ENCODE results near the gene UTS2R.
A peak's percentile ranks its signal among the peaks of the same experiment; 100 is the strongest.
"Not testable (repeated sequence)": the region's sequence is repeated elsewhere in the genome, so short reads cannot be mapped to it uniquely, and the experiment has no call there.

The UTS2R gene

DNA sequence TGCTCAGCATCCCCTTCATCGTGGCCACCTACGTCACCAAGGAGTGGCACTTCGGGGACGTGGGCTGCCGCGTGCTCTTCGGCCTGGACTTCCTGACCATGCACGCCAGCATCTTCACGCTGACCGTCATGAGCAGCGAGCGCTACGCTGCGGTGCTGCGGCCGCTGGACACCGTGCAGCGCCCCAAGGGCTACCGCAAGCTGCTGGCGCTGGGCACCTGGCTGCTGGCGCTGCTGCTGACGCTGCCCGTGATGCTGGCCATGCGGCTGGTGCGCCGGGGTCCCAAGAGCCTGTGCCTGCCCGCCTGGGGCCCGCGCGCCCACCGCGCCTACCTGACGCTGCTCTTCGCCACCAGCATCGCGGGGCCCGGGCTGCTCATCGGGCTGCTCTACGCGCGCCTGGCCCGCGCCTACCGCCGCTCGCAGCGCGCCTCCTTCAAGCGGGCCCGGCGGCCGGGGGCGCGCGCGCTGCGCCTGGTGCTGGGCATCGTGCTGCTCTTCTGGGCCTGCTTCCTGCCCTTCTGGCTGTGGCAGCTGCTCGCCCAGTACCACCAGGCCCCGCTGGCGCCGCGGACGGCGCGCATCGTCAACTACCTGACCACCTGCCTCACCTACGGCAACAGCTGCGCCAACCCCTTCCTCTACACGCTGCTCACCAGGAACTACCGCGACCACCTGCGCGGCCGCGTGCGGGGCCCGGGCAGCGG is 3.2 kb downstream of the UTS2R start:
- H3K4me2 ChIP-seq = peak overlapping the region in 4 of 11 experiments; percentile 24 to 53 (median 40); a peak in 5 of 22 replicates
- H3K27ac ChIP-seq = no peak overlapping the region
- H3K9ac ChIP-seq = no peak overlapping the region
- no peak for TF ChIP-seq Cebpa-rat (IDR thresholded peaks at IDR 0.05)
- H3K27me3 ChIP-seq = peaks cover 47 to 89% (median 71%) of the 10 kb centered on the region in 11 experiments
- H3K4me1 ChIP-seq = peaks cover 41 to 56% (median 45%) of the 10 kb centered on the region in 10 experiments
- H4K20me1 ChIP-seq = peaks cover 0 to 40% (median 11%) of the 10 kb centered on the region in 11 experiments; a peak in 8 of 22 replicates
- no peaks in the 10 kb centered on the region for H3K36me3 ChIP-seq
- no peaks in the 10 kb centered on the region; a peak in 1 of 22 replicates for H3K9me3 ChIP-seq (replicated peaks in 1 of 11)
- H3K4me3 ChIP-seq = no peak overlapping the region

DNA sequence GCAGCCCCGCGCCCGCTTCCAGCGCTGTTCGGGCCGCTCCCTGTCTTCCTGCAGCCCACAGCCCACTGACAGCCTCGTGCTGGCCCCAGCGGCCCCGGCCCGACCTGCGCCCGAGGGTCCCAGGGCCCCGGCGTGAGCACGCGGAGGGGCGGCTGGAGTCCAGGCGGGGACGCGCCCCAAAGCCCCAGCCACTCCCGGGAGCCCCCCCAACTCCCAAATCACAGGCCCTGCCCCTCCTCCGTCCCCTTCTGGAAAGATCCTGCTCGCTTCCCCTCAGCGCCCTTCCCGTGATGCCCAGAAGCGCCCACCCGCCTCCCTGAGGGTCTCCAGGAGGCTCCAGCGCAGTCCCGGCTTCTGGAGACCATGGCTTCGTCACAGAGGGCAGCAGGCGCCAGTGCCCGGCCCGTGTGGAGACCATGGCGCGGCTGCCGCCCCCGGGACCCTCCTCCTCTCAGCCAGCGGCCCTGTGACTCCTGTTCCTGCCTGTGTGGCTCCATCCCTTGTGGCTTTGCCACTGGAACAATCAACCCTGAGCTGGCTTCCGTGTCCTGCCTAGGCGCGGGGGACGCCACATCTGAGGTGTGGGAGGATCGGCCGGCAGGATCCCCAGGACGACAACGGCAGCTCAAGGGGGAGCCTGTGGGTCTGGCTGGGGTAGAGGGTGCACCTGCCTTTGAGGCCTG is 3.9 kb downstream of the UTS2R start:
- no peaks in the 10 kb centered on the region for H3K36me3 ChIP-seq
- H4K20me1 ChIP-seq = peaks cover 0 to 41% (median 11%) of the 10 kb centered on the region in 11 experiments; a peak in 8 of 22 replicates
- no peak overlapping the region for H3K4me3 ChIP-seq
- peaks cover 33 to 49% (median 39%) of the 10 kb centered on the region in 10 experiments for H3K4me1 ChIP-seq
- H3K9ac ChIP-seq = no peak overlapping the region
- H3K27ac ChIP-seq = no peak overlapping the region
- no peak for TF ChIP-seq Cebpa-rat (IDR thresholded peaks at IDR 0.05)
- no peaks in the 10 kb centered on the region; a peak in 1 of 22 replicates for H3K9me3 ChIP-seq (replicated peaks in 1 of 11)
- no peak overlapping the region for H3K4me2 ChIP-seq
- peaks cover 45 to 89% (median 70%) of the 10 kb centered on the region in 11 experiments for H3K27me3 ChIP-seq

DNA sequence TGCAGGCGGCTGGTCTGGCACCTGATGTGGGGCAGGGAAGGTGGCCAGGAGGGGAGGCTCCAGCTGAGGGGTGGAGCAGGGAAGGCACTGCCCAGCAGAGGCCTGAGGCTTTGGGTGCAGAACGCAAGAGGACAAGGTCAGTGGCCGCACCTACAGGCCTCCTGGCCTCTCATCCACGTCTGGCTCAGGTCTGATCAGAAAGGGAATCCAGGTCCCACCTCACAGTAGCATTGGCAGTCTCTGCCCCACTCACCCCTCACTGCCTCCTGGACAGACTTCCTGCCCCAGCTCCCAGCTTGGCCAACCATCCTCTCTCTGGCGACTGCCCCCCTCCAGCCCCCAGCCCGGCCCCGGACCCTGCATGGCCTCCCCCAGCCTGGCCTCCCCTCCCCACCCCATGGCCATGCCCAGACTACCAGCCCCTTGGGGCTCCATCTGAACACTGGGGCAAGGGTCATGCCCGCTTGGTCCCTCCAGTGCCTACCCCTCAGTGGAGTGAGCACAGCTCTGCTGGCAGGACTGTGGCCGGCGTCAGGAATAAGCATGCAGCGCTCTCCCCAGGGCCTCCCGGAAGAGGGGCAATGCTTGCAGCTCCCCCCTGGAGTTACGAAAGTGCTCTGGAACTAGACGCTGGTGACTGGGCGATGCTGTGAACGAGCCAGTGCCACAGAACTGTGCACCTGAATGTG is 4.6 kb downstream of the UTS2R start:
- Histone ChIP-seq H3K36me3 (no peaks in the 10 kb centered on the region), H3K27me3 (peaks cover 45 to 89% (median 65%) of the 10 kb centered on the region in 11 experiments), H3K4me2 (no peak overlapping the region), H3K9ac (no peak overlapping the region), H3K27ac (no peak overlapping the region), H3K4me3 (no peak overlapping the region), H3K4me1 (peaks cover 26 to 42% (median 32%) of the 10 kb centered on the region in 10 experiments), H4K20me1 (peaks cover 0 to 35% (median 10%) of the 10 kb centered on the region in 11 experiments; a peak in 8 of 22 replicates), H3K9me3 (replicated peaks in 1 of 11) (no peaks in the 10 kb centered on the region; a peak in 1 of 22 replicates)
- TF ChIP-seq Cebpa-rat (IDR thresholded peaks at IDR 0.05) = no peak

DNA sequence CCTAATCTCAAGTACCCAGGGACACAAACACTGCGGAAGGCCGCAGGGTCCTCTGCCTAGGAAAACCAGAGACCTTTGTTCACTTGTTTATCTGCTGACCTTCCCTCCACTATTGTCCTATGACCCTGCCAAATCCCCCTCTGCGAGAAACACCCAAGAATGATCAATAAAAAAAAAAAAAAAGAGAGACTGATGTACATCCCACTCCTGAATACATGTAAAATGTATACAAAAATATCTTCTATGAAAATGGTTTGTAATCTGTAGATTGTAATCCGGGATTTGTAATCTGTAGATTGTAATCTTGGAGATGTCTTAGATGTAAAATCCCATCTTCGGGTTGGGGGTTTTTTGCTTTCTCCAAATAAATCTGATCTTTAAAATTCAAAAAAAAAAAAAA is 5.7 kb downstream of the UTS2R start:
- Histone ChIP-seq H4K20me1 (peaks cover 0 to 24% (median 4%) of the 10 kb centered on the region in 11 experiments; a peak in 7 of 22 replicates), H3K4me1 (peaks cover 15 to 31% (median 21%) of the 10 kb centered on the region in 10 experiments), H3K27me3 (peaks cover 34 to 84% (median 60%) of the 10 kb centered on the region in 11 experiments)
- not testable (repeated sequence) for H3K9ac ChIP-seq; H3K27ac ChIP-seq; H3K36me3 ChIP-seq; H3K4me3 ChIP-seq; H3K4me2 ChIP-seq; H3K9me3 ChIP-seq (replicated peaks in 1 of 11)

DNA sequence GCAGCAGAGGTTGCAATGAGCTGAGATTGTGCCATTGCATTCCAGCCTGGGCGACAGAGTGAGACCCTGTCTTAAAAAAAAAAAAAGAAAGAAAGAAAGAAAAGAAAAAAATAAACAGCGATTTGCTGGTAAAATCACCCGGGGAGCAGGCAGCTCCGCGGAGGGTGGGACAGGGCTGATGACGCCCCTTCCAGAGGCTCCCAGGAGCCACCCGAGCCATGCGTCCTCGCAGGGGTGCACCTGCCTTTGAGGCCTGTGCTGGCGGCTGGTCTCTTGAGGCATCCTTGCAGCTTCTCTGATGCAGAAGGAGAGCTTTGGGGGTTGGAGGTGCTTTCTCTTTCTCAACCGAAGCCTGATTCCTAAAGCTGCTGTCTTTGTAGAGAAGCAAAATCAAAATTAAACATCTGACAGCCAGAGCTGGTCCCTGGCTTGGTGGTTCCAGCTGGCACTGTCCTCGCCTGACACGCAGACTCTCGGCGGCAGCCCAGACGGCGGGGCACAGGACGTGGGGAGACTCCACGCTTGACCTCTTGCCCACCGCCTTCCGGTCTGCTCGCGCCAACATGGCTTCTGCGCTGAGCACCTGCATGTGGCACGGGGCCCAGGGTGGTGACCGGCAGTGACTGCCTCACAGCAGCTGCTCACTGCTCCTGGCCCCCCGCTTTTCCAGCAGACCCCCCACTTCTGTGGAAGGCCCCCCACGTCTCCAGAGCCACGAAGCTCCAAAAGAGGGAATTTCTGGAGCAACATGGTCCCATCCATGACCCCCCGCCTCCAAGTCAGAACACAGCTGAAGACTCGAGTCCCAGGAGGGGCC is 6.6 kb downstream of the UTS2R start:
- Histone ChIP-seq H3K27ac (no peak overlapping the region), H4K20me1 (peaks cover 0 to 18% (median 0%) of the 10 kb centered on the region in 11 experiments; a peak in 5 of 22 replicates), H3K4me2 (peak overlapping the region in 4 of 11 experiments; percentile 8 to 19 (median 14); a peak in 3 of 22 replicates), H3K9ac (no peak overlapping the region), H3K27me3 (peaks cover 27 to 75% (median 52%) of the 10 kb centered on the region in 11 experiments), H3K4me1 (peaks cover 7 to 23% (median 12%) of the 10 kb centered on the region in 10 experiments), H3K4me3 (no peak overlapping the region), H3K36me3 (no peaks in the 10 kb centered on the region), H3K9me3 (replicated peaks in 1 of 11) (no peaks in the 10 kb centered on the region)
- no peak for TF ChIP-seq Cebpa-rat (IDR thresholded peaks at IDR 0.05)

DNA sequence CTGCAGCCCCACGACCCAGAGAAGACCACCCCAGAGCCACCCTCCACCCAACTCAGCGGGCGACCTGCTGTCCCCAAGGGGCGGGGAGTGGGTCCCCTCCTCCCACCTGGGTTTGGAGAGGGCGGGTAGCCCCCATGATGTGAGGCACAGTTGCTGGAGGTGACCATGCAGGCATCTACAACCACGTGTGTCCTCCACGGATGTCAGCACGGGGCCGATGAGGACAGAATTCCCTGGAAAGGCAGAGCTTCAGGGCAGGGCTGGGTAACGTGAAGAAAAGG is 7.1 kb downstream of the UTS2R start:
- no peak overlapping the region for H3K9ac ChIP-seq
- peaks cover 21 to 73% (median 49%) of the 10 kb centered on the region in 11 experiments for H3K27me3 ChIP-seq
- H3K9me3 ChIP-seq (replicated peaks in 1 of 11) = no peaks in the 10 kb centered on the region
- H4K20me1 ChIP-seq = peaks cover 0 to 18% (median 0%) of the 10 kb centered on the region in 11 experiments; a peak in 5 of 22 replicates
- H3K4me2 ChIP-seq = no peak overlapping the region
- peaks cover 2 to 17% (median 7%) of the 10 kb centered on the region in 10 experiments for H3K4me1 ChIP-seq
- H3K27ac ChIP-seq = no peak overlapping the region
- H3K36me3 ChIP-seq = no peaks in the 10 kb centered on the region
- H3K4me3 ChIP-seq = no peak overlapping the region
- no peak for TF ChIP-seq Cebpa-rat (IDR thresholded peaks at IDR 0.05)

DNA sequence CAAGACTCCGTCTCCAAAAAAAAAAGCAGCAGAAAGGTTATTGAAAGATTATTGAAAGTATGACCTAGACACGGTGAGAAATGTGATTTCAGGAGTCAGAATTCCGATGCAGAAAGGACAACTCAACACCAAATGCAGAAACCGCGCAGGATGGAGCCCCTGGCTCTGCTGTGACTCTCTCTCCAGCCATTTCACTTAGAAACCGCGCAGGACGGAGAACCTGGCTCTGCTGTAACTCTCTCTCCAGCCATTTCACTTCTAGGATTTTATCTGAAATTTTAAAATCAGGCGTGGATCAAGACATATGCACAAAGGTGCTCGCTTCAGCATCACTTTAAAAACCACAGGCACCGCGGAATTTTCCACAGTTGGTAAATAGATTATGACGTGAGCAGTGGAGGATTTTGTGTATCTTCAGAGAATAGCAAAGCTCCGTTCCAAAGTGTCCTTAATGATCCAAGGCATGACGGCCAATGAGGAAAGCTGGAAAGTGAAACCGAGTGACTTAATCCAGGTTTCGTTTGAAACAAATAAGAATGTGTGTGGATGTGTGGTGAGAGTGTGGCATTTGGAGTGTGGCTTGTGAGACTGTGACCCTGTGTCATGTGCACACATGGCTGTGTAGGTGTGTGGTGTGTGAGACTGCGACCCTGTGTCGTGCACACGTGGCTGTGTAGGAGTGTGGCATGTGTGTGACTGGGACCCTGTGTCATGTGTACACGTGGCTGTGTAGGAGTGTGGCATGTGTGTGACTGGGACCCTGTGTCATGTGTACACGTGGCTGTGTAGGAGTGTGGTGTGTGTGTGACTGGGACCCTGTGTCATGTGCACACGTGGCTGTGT is 9.5 kb downstream of the UTS2R start:
- H3K27ac ChIP-seq = no peak overlapping the region
- H4K20me1 ChIP-seq = peaks cover 0 to 29% (median 0%) of the 10 kb centered on the region in 11 experiments; a peak in 6 of 22 replicates
- no peak for TF ChIP-seq Cebpa-rat (IDR thresholded peaks at IDR 0.05)
- H3K9ac ChIP-seq = no peak overlapping the region
- H3K4me1 ChIP-seq = peaks cover 0 to 8% (median 0%) of the 10 kb centered on the region in 10 experiments; a peak in 3 of 20 replicates
- H3K4me2 ChIP-seq = no peak overlapping the region
- no peaks in the 10 kb centered on the region for H3K36me3 ChIP-seq
- H3K9me3 ChIP-seq (replicated peaks in 1 of 11) = no peaks in the 10 kb centered on the region
- no peak overlapping the region for H3K4me3 ChIP-seq
- peaks cover 39 to 76% (median 61%) of the 10 kb centered on the region in 11 experiments for H3K27me3 ChIP-seq

DNA sequence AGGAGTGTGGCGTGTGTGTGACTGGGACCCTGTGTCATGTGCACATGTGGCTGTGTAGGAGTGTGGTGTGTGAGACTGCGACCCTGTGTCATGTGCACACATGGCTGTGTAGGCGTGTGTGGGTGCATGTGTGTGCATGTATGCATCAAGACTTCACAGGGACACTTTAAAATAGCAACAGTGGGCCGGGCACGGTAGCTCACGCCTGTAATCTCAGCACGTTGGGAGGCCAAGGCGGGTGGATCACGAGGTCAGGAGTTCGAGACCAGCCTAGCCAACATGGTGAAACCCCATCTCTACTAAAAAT is 10.1 kb downstream of the UTS2R start:
- H3K4me2 ChIP-seq; H3K4me3 ChIP-seq; H3K36me3 ChIP-seq; H3K9ac ChIP-seq; H3K4me1 ChIP-seq; H3K9me3 ChIP-seq (replicated peaks in 1 of 11); H3K27ac ChIP-seq: not testable (repeated sequence)
- H3K27me3 ChIP-seq = peaks cover 44 to 78% (median 66%) of the 10 kb centered on the region in 11 experiments
- H4K20me1 ChIP-seq = peaks cover 0 to 34% (median 3%) of the 10 kb centered on the region in 11 experiments; a peak in 13 of 22 replicates

DNA sequence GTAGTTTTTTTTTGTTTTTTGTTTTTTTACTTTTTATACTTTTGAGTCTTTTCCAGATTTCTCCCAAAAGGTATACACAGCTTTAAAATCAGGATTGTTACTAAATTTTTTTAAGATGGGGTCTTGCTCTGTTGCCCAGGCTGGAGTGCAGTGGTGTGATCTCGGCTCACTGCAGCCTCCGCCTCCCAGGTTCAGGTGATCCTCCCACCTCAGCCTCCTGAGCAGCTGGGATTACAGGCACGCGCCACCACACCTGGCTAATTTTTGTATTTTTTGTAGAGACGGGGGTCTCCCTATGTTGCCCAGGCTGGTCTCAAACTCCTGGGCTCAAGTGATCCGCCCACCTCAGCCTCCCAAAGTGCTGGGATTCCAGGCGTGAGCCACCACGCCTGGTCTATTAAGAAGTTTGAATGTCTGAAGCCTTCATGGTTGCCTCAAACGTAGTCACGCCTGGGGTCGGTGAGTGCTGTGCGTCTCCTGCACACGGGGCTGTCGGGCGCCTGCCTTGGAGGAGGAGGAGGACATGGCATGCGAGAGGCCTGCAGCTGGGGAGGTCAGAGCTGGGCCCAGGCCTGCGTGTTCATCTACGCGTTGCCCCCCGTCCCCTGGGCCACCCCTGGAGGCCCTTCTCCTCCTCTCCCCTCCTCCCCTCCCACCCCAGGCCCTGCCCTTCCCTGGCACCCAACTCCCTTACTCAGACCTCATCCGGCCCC is 10.8 kb downstream of the UTS2R start:
- not testable (repeated sequence) for H3K36me3 ChIP-seq; H3K4me3 ChIP-seq; H3K27ac ChIP-seq; H3K4me1 ChIP-seq; H3K9me3 ChIP-seq (replicated peaks in 1 of 11); H3K4me2 ChIP-seq; H3K9ac ChIP-seq
- H4K20me1 ChIP-seq = peaks cover 0 to 41% (median 10%) of the 10 kb centered on the region in 11 experiments; a peak in 15 of 22 replicates
- peaks cover 51 to 84% (median 74%) of the 10 kb centered on the region in 11 experiments for H3K27me3 ChIP-seq

All from BLaER1 treated with 17β-estradiol and CSF1 and Interleukin-3, amounts not matched to agents 10 nM and 100 nM (cell line).